ENCODE measurements around the gene MMP24.
A peak's percentile ranks its signal among the peaks of the same experiment; 100 is the strongest.
"Not testable (repeated sequence)": the region's sequence is repeated elsewhere in the genome, so short reads cannot be mapped to it uniquely, and the experiment has no call there.

Gene MMP24

DNA sequence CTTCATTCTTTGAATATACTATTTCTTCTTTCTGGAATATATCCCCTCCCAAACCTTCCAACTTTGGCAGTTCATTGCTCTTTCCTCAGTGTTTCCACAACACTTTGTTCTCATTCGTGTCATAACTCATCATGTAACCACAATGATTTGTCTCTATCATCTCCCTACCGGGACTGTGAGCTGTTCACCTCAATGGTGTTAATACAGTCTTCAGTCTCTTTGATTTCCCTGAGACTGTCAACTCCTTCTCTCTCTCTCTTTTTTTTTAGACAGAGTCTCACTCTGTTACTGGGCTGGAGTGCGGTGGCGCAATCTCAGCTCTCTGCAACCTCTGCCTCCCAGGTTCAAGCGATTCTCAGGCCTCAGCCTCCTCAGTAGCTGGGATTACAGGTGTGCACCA, 2.5 kb upstream of the MMP24 start:
- no peak for DNase-seq

DNA sequence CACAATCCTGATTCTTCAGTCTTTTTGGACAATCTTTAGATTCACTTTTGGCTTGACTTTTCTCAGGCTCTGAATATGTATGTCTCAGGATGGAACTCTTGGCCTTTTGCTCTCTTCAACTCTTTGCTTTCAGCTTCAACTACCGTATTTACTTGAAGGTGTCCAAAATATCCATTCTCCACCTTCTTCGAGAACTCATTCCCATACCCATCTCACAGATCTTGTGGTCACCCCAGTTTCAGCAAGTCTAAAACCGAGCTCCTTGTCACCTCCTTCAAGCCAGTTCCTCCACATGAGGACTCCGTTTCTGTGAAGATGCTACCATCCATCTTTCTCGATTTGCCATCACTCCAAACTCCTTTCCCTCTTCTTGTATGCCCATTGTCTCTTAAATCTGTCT, 2.0 kb upstream of the MMP24 start:
- no peak for DNase-seq

DNA sequence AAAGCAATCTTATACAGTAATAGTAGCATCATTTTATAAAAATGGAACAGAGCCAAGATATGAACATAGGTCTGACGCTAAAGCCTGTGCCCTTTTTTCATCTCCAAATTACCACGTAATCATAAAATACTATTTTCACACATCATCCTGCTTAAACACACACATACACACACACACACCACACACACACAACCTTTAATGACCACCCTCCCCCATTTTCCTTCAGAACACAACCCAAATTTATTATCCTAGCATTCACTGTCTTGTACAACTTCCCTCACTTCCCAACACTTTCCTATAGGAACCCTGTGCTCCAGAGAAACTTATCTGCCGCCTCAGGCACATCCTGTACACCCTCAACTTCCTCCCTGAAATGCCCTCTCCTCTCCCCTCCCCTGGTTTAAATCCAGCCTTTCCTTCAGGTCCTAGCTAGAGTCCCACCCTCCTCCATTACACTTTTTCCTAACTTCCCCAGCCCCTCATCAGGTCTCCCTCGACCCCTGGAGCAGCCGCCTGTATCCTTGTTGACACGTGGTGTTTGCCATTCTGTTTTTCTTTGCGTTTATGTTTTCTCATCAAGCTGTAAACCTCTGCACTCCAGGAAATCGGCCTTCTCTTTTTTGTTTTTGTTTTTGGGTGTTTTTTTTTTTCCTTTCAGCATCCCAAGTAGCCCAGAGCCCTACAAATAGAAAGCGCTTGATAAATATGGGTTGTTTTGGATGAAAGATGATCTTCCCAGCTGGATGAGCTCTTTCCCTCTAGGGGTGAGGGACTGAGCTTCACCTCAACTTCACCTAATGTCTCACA, 968 bp upstream of the MMP24 start:
- no peak for DNase-seq

DNA sequence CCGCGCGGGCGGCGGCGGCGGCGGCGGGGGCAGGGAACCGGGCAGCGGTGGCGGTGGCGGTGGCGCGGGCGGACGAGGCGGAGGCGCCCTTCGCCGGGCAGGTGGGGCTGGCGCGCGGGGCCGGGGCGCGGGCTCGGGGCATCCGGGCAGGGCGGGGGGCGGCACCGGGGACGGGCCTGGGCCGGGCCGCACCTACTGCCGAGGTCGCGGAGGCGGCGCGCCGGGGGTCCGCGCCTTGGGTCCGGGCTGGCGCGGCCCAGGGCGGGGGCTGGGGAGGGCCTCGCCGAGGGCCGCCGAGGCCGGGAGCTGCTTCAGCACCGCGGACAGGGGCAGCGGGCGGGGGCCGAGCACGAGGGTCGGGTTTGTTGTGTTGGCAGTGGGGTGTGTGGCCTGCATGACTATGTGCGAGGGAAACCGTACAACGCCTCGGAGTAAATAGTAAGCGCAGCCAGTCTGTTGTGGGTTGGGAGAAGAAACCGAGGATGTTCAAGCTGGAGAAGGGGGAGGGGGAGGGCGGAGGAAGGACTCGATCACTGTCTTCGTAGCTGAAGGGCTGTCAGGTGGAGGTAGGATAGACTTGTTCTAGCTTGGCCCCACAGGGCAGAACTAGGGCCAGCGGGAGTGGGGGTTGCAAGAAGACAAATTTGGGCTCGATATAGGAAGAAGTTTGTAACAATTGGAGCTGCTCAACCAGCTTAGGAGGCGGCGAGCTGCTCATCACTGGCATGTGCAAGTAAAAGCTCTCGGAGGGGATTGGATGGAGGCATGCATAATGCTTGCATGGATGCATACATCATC, 593 bp downstream of the MMP24 start:
- DNase-seq: peak in 3 of 5 experiments; percentile 8 to 44 (median 29)

DNA sequence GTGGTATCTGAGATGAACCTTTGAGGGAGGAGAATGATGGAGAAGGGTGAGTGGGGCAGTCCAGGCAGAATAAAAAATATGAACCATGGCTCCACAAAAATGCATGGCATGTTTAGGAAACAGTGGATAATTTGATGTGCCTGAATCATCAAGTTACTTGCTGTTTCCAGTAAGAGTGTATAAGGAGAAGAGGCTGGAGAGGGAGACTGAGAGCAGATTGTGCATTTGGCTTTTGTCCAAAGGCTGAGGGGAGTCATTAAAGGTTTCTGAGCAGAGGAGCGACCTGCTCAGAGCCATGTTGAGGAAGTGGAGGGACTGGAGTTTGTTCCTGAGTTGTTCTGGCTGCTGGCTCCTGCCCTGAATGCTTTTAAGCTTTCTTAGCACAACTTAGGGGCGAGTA, 6.1 kb downstream of the MMP24 start:
- no peak for DNase-seq

DNA sequence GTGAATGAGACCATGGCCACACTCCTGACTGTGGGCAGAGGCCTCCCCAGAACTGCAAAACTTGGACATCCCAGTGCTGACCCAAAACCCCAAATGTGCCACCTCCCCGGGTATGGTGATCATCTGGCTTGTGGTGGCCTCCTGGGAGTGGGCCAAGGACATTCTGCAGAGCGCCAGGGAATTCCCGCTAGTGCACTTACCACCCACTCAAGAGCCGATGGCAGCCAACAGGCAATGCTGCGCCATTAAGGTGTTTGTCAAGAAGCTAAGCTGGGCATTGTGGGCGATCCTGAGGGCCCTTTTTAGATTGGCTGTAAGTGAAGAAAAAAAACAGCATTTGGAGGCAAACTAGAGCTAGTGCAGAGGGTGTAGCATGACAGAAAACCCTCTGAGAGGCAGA, 9.4 kb downstream of the MMP24 start:
- DNase-seq: no peak

DNA sequence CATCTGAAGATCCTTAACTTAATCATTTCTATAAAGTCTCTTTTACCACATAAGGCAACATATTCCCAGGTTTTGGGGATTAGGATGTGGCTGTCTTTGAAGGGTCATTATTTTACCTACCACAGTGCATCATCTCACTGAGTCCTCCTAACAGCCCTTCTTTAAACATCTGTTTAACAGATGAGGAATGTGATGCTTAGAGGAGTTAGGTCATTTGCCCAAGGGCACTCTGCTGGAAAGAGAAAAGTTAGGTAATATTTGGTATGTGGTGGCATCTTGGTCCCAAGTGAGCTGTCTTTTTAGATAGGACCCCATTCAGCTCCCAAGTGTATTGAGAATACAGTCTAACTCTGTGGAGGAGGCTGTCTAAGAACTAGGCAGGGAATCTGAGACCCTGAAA, 11.0 kb downstream of the MMP24 start:
- DNase-seq: no peak

DNA sequence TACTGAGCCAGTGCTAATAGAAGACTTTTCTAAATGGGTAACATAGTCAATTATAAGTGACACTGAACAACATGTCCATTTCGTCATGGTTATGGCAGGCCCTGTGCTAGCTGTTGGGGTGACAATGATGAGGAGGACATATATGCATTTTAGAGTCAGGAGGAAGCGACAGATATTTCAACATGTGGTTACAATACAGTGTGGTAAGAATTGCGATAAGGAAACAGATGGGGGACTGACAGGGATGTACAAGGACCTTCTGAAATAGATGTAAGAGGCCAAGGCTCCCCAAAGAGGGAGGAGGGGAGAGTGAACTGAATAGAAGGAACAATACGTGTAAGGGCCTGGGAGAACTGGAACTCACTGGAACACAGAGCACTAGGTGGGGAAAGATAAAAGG, 11.7 kb downstream of the MMP24 start:
- DNase-seq: no peak

DNA sequence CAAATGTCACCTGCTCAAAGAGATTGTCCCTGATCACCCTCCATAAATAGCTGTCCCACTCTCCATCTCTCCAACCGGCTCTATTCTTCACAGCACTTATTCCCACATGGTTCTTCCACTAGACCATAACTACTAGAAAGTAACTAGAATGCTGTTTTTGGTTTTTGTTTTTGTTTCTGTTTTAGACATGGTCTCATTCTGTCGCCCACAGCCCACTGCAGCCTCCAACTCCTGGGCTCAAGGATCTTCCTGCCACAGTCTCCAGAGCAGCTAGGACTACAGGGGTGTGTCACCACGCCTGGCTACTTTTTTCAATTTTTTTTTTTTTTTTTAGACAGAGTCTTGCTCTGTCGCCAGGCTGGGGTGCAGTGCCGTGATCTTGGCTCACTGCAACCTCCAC, 12.2 kb downstream of the MMP24 start:
- DNase-seq: no peak

DNA sequence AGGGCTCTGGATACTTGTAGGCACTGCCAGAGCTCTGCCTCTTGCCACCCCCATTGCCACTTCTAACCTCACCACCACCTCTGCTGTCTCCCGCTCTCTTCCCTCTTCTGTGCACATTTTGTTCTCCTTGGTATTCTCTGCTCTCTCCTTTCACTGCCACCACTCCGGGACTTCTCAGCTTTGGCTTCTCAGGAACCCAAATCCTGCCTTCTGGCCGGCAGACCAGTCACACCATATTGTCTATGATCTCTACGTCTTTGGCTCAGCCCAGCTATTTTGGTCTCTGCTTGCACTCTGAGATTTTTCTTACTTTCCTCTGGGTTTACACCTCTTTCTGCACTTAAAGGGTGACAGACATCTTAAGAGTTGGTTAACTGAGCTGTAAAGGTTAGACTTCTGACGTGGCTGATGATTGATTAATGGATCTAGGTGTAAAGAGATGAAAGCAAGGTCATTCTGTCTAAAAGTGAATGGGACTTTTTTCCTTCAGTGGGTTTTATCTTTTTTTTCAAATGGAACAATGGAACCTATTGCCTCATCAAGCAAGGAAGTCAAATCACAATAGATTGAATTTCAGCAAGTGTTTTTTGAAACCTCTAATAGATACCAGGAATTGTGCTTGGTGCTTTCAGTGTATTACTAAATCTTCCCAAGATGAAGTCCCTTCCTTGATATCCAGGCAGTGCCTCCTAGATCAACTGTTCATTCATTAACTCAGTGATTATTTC, 13.8 kb downstream of the MMP24 start:
- no peak for DNase-seq

DNA sequence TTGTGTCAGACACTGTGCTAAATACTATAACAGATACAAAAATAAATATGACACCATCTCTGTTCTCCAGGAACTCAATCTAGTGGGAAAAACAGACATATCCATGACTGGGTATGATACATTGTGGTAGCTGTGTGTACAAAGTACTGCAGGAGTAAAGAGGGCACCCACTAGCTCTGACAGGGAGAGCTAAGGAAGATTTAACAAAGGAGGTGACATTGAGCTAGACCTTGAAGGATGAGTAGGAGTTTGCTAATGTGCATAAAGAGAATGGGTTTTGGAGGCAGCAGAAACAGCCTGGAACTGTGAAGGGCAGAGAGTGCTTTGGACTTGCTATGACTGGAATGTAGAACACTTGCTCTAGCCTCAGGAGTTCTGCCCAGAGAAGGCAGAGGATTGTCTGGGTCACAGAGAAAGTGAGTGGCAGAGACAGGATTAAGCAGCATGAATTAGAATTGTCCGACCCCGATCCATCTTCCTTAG, 14.4 kb downstream of the MMP24 start:
- DNase-seq: no peak

DNA sequence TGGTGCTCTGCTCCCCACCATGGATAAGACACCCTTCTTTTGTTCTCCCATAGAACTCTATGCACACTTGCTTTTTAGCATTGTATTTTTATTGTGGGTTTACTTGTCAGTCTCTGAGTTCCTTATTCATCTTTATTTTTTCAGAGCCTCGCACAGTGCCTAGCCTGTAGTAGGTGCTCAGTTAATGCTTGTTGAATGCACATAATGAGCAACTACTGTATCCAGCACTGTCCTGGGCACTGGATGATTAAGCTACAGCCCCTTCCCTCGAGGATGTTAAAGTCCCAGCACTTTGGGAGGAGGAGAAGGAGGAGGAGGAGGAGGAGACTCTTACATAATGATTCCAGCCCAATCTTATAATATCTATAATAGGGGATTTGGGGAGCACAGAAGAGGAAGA, 16.8 kb downstream of the MMP24 start:
- DNase-seq: no peak

DNA sequence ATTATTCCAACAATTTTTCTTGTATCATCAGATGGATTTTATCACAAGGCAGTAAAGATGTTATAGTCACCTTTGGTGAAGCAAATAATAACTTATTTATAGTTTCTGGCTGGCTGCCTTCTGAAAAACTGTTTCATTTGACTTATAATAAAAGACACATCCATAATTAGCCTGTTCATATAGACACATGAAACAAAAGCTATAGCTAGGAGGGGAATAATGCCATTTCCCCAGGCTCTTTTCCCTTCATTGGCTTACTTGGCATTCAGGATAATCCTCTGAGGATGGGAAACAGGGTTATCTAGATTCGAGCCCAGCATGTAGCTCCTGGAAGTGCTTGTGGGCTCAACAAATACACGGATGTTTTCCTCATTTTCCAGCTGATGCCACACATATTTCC, 17.5 kb downstream of the MMP24 start:
- no peak for DNase-seq

DNA sequence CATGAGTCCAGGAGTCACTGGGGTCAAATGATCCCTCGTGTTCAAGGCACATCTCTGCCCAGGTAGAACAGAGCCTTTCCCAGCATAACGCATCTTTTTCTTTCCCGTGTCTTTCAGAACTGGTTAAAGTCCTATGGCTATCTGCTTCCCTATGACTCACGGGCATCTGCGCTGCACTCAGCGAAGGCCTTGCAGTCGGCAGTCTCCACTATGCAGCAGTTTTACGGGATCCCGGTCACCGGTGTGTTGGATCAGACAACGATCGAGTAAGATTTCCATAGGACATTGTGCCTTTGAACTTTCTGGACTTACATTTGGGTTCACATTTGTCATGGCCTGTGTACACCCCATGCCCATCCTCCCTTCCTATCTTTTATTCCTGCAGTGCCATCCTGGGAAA, 20.2 kb downstream of the MMP24 start:
- DNase-seq: no peak

DNA sequence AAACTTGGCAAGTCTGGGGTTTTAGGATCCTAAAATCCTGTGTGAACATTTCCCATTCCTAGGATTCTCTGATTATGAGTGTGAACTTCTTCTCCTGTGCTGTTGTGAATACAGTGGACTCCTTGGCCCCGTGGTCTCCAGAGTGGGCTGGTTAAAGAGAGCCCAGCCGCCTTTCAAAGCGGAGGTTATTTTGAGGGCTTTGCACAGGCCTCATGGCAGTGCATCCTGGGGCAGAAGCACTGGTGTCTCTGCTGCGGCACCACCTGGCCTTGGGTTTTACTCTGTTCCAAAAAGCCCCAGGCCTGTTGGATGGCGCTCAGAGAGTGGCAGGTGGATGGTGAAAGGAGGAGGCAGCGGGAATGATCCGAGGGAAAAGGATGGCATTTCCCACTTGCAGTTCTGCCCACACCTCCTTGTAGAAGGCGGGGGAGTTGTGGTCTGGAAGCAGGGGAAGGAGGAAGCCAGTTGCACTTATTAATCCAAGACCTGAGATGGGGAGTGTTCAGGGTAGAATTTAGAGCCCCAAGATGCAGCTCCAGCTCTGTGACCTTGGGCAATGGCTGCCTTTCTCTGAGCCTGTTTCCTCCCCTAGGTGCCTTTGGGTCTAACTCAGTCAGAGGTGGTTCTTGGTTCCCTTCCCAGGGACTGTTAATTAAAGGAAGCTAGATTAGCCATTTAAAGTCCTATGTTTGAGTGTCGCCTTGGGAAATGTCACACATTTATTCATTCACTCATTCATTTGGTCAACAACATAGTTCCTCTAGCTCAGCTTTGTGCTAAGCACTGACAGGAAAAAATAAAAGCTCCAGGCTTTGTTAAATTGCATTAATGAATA, 22.4 kb downstream of the MMP24 start:
- DNase-seq: no peak

DNA sequence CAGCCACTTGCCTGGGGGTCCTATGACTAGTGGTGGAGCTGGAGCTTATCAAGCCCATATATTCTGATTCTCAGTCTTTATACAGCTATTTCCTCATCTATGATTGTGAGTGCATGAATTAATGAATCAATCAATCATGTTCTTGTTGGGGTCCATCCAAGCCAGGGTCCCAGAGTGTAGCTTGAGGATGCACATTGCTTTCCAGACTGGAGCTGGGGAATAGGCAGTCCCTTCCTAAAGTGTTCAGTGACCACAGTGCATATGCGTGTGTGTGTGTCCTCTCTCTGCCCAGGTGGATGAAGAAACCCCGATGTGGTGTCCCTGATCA, 25.1 kb downstream of the MMP24 start:
- no peak for DNase-seq

DNA sequence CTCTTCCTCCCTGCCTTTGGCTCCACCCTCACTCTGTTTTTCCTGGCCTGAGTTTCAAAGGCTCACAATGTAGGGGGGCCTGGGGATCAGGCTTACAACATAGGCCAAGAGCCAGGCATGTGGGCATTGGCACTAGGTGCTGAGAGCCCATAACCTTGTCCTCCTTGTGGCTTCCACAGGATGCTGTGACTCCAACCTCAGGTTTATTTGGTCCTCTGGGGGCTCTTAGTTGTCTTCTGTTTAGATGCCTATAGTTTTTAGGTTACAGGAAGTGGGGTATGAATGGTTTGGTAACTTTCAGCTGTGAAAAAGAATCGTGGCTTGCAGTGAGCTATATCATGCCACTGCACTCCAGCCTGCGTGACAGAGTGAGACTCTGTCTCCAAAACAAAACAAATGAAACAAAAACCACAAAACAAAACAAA, 25.6 kb downstream of the MMP24 start:
- DNase-seq: peak in 2 of 5 experiments; percentile 87 to 93

DNA sequence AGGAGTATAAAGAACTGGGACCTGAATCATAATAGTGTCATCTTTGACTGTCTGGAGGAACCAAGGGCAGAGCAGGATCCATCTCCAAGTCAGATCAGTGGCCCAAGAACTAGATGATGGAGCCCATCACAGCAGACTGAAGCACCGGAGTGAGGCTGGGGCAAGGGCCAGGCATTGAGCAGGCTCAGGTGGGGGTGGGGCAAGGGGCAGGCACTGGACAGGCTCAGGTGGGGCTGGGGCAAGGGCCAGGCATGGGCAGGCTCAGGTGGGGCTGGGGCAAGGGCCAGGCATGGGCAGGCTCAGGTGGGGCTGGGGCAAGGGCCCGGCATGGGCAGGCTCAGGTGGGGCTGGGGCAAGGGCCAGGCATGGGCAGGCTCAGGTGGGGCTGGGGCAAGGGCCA, 26.1 kb downstream of the MMP24 start:
- not testable (repeated sequence) for DNase-seq

DNA sequence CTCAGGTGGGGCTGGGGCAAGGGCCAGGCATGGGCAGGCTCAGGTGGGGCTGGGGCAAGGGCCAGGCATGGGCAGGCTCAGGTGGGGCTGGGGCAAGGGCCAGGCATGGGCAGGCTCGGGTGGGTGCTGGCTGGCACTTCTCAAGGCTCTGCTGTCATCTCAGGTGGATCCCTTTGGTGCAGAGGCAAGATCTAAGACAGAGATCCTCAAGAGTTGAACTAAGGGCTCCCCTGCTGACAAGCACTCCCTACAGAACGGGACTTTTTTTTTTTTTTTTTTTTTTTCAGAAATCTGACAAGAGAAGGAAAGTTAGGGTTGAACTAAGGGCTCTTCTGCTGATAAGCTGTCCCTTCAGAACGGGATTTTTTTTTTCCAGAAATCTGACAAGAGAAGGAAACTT, 26.5 kb downstream of the MMP24 start:
- peak in 1 of 5 experiments; percentile 21 for DNase-seq

DNA sequence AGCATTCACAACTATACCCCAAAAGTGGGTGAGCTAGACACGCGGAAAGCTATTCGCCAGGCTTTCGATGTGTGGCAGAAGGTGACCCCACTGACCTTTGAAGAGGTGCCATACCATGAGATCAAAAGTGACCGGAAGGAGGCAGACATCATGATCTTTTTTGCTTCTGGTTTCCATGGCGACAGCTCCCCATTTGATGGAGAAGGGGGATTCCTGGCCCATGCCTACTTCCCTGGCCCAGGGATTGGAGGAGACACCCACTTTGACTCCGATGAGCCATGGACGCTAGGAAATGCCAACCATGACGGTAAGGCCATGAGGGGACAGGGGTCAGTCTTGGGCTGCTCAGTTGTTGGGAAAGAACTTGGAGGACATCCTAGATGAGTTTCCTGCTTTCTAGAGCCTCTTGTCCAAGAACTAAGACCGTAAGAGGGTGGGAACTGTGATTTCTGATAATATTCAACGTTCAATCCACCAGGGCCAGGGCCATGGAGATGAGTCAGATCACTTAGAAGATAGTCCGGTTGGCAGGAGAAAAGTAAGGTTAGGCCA, 28.0 kb downstream of the MMP24 start:
- no peak for DNase-seq

DNA sequence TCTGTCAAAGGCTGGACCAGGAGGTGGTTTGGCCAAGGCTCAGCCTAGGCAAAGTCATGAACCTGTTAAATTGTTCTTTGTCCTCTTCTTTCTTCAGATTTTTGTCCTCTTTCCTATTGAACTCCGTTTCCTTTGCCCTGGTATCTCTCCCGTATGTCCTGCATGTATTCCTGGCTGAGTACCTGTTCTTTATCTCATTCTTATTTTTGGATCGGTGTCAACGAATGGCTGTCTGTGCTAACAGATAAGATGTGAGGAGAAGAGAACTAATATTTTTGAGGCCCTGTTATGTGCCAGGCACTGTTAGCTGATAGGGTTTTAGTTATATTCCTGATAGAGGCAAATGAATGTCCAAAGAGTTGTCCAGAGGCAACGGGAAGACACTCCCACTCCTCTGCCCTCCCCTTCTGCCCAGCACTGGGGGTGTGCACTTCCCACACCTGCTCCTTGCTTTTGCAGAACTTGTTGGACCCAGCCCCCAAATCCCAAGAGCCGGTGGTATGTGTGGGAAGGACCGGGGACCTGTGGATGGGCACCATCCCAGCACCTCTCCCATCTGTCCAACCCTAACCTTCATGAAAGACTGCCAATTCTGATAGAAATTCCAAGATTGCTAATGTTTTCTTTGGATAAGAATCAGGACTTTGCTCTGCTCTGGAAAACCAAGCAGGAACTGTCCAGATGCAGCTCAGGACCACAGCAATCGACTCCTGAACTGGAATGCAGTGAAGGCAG, 30.9 kb downstream of the MMP24 start:
- DNase-seq: no peak

DNA sequence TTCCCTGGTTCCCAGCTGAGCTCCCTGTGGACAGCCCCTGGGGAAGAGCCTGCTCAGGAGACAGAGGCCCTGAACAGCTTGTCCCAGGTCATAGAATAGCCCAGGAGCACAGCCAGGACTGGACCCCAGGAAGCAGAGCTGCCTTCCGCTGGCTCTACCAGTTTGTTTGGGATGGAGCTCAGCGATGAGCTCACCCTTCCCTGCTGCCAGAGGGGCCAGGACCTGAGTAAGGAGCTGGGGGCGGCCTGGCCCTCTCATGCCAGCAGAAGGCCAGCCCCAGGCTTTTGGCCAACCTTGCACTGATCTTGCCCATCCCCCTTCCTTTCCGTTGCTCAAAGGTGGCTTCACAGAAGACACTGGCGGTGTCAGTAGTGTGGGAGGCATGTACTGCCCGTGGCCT, 33.9 kb downstream of the MMP24 start:
- no peak for DNase-seq

Data from T-helper 2 cell (primary cell).